Measurements from ENCODE around the gene MAP10. TPM values are rescaled to one million over a fixed set of nuclear protein-coding genes. Genes with fewer than 3 reads are reported as not detected.

Gene MAP10
- polyA plus RNA-seq, 6 donors from 2014 or later, result 0.10 to 3.0 (median 2.4) TPM

DNA sequence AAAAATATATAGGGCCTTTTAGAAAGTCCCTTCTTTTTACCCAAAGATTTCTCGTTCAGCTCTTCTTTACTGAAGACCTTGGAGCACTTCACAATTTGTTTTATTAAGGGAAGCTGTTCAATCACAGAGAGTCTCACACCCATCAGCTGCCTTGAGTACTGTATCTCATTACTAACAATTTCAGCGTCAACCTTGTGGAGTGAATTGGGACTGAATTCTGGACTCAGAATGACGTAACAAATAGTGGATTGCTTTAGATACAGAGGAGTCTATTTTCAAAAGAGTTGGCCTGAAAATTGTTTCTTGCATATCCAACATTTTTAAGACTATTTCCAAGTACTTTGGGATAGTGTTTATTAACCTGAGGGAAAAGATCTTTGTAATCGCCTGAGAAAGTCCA is 7.9 kb downstream of the MAP10 start:
- ATAC-seq (ENCODE audit: low read depth in 2 of 2) (no peak), DNase-seq (no peak)
- Mint-ChIP-seq H3K36me3 (no peaks in the 10 kb centered on the region), H3K9me3 (peaks cover 0 to 33% (median 8%) of the 10 kb centered on the region in 7 donors), H3K4me1 (peaks cover 0 to 3% (median 0%) of the 10 kb centered on the region in 3 donors), H3K27ac (no peak overlapping the region), H3K27me3 (no peaks in the 10 kb centered on the region), H3K4me3 (no peak overlapping the region)

GRCh38 chr1:232813760-232814159 is 8.5 kb downstream of the MAP10 start:
- Mint-ChIP-seq H3K27ac (no peak overlapping the region), H3K9me3 (peaks cover 0 to 29% (median 5%) of the 10 kb centered on the region in 7 donors), H3K4me1 (peaks cover 0 to 3% (median 0%) of the 10 kb centered on the region in 3 donors), H3K27me3 (no peaks in the 10 kb centered on the region), H3K4me3 (no peak overlapping the region), H3K36me3 (no peaks in the 10 kb centered on the region)
- ATAC-seq (ENCODE audit: low read depth in 2 of 2) (no peak), DNase-seq (no peak)

GRCh38 chr1:232816324-232816723 is 11.1 kb downstream of the MAP10 start:
- H3K27ac Mint-ChIP-seq, result no peak overlapping the region
- no peaks in the 10 kb centered on the region for H3K36me3 Mint-ChIP-seq
- DNase-seq (no peak), ATAC-seq (ENCODE audit: low read depth in 2 of 2) (no peak)
- H3K9me3 Mint-ChIP-seq, result peaks cover 0 to 11% (median 4%) of the 10 kb centered on the region in 7 donors
- no peak overlapping the region for H3K4me3 Mint-ChIP-seq
- H3K4me1 Mint-ChIP-seq, result peaks cover 0 to 3% (median 0%) of the 10 kb centered on the region in 3 donors
- H3K27me3 Mint-ChIP-seq, result peaks cover 0 to 8% (median 4%) of the 10 kb centered on the region in 3 donors

DNA sequence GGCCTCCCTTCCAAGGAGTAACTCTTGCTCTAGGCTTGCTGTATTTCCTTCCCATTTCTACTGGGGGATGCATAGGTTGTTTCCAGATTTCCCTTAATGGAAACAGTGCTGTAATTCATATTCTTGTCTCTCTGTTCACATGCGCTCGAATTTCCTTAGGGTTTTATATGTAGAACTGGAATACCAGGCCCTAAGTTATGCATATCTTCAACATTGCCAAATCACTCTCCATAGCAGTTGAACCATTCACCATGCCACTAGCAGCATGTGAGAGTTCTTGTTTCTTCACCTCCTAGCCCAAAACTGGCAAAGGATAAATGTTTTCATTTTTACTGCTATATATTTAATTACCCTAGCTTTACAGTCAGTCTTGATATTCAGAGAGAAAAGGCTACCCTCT is 12.8 kb downstream of the MAP10 start:
- no peak for ATAC-seq (ENCODE audit: low read depth in 2 of 2)
- Mint-ChIP-seq H3K4me1 (peaks cover 0 to 3% (median 0%) of the 10 kb centered on the region in 3 donors), H3K27me3 (peaks cover 0 to 8% (median 4%) of the 10 kb centered on the region in 3 donors), H3K27ac (no peak overlapping the region), H3K4me3 (no peak overlapping the region), H3K36me3 (no peaks in the 10 kb centered on the region), H3K9me3 (peaks cover 0 to 4% (median 0%) of the 10 kb centered on the region in 7 donors)
- no peak for DNase-seq

GRCh38 chr1:232820431-232820830 is 15.2 kb downstream of the MAP10 start:
- H3K27me3 Mint-ChIP-seq, result peaks cover 0 to 8% (median 4%) of the 10 kb centered on the region in 3 donors
- no peak overlapping the region for H3K4me3 Mint-ChIP-seq
- H3K27ac Mint-ChIP-seq, result no peak overlapping the region
- ATAC-seq (ENCODE audit: low read depth in 2 of 2) (no peak), DNase-seq (no peak)
- H3K9me3 Mint-ChIP-seq, result peaks cover 0 to 4% (median 0%) of the 10 kb centered on the region in 7 donors
- no peaks in the 10 kb centered on the region for H3K36me3 Mint-ChIP-seq
- no peaks in the 10 kb centered on the region for H3K4me1 Mint-ChIP-seq

GRCh38 chr1:232822530-232822929 is 17.3 kb downstream of the MAP10 start:
- Mint-ChIP-seq H3K27me3 (peaks cover 0 to 8% (median 4%) of the 10 kb centered on the region in 3 donors), H3K36me3 (no peaks in the 10 kb centered on the region), H3K4me3 (no peak overlapping the region), H3K27ac (no peak overlapping the region), H3K9me3 (peaks cover 0 to 9% (median under 1%) of the 10 kb centered on the region in 7 donors), H3K4me1 (no peaks in the 10 kb centered on the region)
- DNase-seq (no peak), ATAC-seq (ENCODE audit: low read depth in 2 of 2) (no peak)

DNA sequence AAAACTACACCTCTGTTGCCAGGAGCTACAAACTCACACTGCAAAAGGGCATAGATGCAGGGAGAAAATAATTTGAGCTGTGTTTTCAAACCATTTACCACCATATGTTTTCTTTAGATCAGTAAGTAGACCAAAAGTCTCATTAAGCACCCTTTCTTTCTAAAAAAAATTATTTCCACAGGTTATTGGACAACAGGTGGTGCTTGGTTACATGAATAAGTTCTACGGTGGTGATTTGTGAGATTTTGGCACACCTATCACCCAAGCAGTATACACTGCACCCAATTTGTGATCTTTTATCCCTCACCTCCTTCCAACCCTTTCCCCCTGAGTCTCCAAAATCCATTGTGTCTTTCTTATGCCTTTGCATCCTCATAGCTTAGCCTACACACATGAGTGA is 21.1 kb downstream of the MAP10 start:
- Mint-ChIP-seq H3K36me3 (no peaks in the 10 kb centered on the region), H3K4me1 (no peaks in the 10 kb centered on the region), H3K9me3 (peaks cover 0 to 5% (median 3%) of the 10 kb centered on the region in 7 donors), H3K27ac (no peak overlapping the region), H3K4me3 (no peak overlapping the region), H3K27me3 (peaks cover 6 to 10% (median 6%) of the 10 kb centered on the region in 3 donors)
- no peak for DNase-seq
- ATAC-seq (ENCODE audit: low read depth in 2 of 2), result no peak

- Mint-ChIP-seq H3K27me3 (peaks cover 6 to 17% (median 10%) of the 10 kb centered on the region in 3 donors), H3K27ac (no peak overlapping the region), H3K4me1 (no peaks in the 10 kb centered on the region), H3K36me3 (no peaks in the 10 kb centered on the region), H3K9me3 (peaks cover 0 to 5% (median 3%) of the 10 kb centered on the region in 7 donors), H3K4me3 (no peak overlapping the region)
- ATAC-seq (ENCODE audit: low read depth in 2 of 2), result no peak
- DNase-seq, result no peak
Measured at GRCh38 chr1:232830661-232831060, 25.4 kb downstream of the MAP10 start.

GRCh38 chr1:232831895-232832294 is 26.7 kb downstream of the MAP10 start:
- no peaks in the 10 kb centered on the region for H3K36me3 Mint-ChIP-seq
- peaks cover 6 to 21% (median 21%) of the 10 kb centered on the region in 3 donors for H3K27me3 Mint-ChIP-seq
- no peak for ATAC-seq (ENCODE audit: low read depth in 2 of 2)

DNA sequence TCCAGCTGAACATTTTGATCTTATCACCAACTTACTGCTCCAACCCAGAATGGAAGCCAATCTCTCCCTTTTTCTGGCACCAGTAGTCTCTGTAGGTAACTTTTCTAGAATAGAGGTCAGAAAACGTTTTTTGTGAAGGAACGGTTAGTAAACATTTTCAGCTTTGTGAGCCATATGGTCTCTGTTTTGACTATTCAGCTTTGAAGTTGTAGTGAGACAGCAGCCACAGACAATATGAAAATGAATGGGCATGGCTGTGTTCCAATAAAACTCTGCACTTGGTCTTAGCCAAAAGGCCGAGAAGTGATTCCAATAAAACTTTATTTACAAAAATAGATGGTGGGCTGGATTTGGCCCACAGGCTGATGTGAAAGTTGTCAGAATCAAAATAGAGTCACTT is 28.9 kb downstream of the MAP10 start:
- ATAC-seq (ENCODE audit: low read depth in 2 of 2) (no peak), DNase-seq (no peak)
- H3K4me3 Mint-ChIP-seq, result no peak overlapping the region
- peaks cover 0 to under 1% (median 0%) of the 10 kb centered on the region in 7 donors for H3K9me3 Mint-ChIP-seq
- H3K27ac Mint-ChIP-seq, result no peak overlapping the region
- no peaks in the 10 kb centered on the region for H3K4me1 Mint-ChIP-seq
- peaks cover 6 to 28% (median 21%) of the 10 kb centered on the region in 3 donors for H3K27me3 Mint-ChIP-seq
- H3K36me3 Mint-ChIP-seq, result no peaks in the 10 kb centered on the region

More at GRCh38 chr1:232831895-232832294, 26.7 kb downstream of the MAP10 start:
- no peaks in the 10 kb centered on the region for H3K4me1 Mint-ChIP-seq
- H3K9me3 Mint-ChIP-seq, result peaks cover 0 to 5% (median 1%) of the 10 kb centered on the region in 7 donors
- H3K27ac Mint-ChIP-seq, result no peak overlapping the region
- DNase-seq, result no peak
- no peak overlapping the region for H3K4me3 Mint-ChIP-seq

- H3K4me1 Mint-ChIP-seq, result no peaks in the 10 kb centered on the region
Measured at GRCh38 chr1:232835166-232835565, 29.9 kb downstream of the MAP10 start.

DNA sequence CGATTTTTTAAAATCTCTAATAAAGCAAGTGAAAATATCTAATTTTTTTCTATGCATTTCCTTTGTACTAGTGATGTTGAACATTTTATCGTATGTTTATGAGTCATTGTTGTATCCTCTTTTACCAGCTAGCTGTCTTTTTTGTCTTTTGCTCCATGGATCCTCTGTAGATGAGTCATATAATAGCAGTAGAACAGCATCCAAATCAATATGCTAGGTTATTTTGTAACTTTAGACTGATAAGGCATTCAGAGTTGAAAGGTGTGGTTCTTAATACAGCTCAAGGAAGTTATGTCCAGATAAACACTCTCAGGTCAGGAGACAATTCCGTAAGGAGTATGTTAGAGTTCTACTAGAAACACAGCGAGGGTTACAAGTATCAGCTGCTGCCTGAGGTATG is 31.9 kb downstream of the MAP10 start:
- H3K36me3 Mint-ChIP-seq, result no peaks in the 10 kb centered on the region
- no peaks in the 10 kb centered on the region for H3K4me1 Mint-ChIP-seq
- DNase-seq (no peak), ATAC-seq (ENCODE audit: low read depth in 2 of 2) (no peak)
- H3K9me3 Mint-ChIP-seq, result peaks cover 0 to 28% (median 4%) of the 10 kb centered on the region in 7 donors
- H3K27me3 Mint-ChIP-seq, result peaks cover 0 to 22% (median 11%) of the 10 kb centered on the region in 3 donors
- H3K4me3 Mint-ChIP-seq, result no peak overlapping the region
- H3K27ac Mint-ChIP-seq, result no peak overlapping the region

More at GRCh38 chr1:232835166-232835565, 29.9 kb downstream of the MAP10 start:
- H3K27me3 Mint-ChIP-seq, result peaks cover 6 to 28% (median 20%) of the 10 kb centered on the region in 3 donors
- no peaks in the 10 kb centered on the region for H3K36me3 Mint-ChIP-seq
- H3K9me3 Mint-ChIP-seq, result peaks cover 0 to 8% (median 3%) of the 10 kb centered on the region in 7 donors
- H3K27ac Mint-ChIP-seq, result no peak overlapping the region
- H3K4me3 Mint-ChIP-seq, result no peak overlapping the region
- ATAC-seq (ENCODE audit: low read depth in 2 of 2) (no peak), DNase-seq (no peak)

- Mint-ChIP-seq H3K9me3 (peaks cover 0 to 29% (median 13%) of the 10 kb centered on the region in 7 donors), H3K4me3 (no peak overlapping the region), H3K27me3 (peaks cover 0 to 13% (median 8%) of the 10 kb centered on the region in 3 donors), H3K36me3 (no peaks in the 10 kb centered on the region), H3K4me1 (no peaks in the 10 kb centered on the region), H3K27ac (no peak overlapping the region)
- no peak for DNase-seq
- no peak for ATAC-seq (ENCODE audit: low read depth in 2 of 2)
Measured at GRCh38 chr1:232841823-232842565, 36.8 kb downstream of the MAP10 start.

DNA sequence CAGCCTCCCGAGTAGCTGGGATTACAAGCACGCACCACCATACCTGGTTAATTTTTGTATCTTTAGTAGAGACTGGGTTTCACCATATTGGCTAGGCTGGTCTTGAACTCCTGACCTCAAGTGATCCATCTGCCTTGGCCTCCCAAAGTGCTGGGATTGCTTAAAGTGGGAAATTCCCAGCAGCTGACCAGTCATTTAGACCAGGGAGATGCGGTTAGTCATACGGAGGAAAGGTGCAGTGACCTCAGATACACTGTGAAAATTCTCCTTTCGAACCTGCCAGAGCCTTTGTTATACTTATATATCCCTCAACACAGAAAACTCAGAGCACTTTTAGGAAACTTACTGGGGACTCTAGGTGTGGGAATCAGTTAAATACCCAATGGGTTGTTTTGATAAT is 39.6 kb downstream of the MAP10 start:
- Mint-ChIP-seq H3K27ac (no peak overlapping the region), H3K36me3 (no peaks in the 10 kb centered on the region), H3K9me3 (peaks cover 0 to 21% (median 12%) of the 10 kb centered on the region in 7 donors), H3K27me3 (peaks cover 0 to 8% (median 6%) of the 10 kb centered on the region in 3 donors), H3K4me3 (no peak overlapping the region), H3K4me1 (no peaks in the 10 kb centered on the region)
- ATAC-seq (ENCODE audit: low read depth in 2 of 2) (no peak), DNase-seq (no peak)

All from naive B cell (primary cell).